ENCODE measurements around the gene GORAB.

DNA sequence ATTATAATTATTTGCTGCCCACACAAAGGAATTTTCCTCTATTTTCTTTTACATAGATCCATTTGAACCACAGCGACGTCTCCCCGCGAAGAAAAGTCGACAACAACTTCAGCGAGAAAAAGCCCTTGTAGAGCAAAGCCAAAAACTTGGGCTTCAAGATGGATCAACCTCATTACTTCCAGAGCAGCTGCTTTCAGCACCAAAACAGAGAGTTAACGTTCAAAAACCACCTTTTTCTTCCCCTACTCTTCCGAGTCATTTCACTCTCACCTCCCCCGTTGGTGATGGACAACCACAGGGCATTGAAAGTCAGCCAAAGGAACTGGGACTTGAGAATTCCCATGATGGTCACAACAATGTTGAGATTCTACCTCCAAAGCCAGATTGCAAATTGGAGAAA is 7.2 kb downstream of the GORAB start:
- TF ChIP-seq, protein P1, sequence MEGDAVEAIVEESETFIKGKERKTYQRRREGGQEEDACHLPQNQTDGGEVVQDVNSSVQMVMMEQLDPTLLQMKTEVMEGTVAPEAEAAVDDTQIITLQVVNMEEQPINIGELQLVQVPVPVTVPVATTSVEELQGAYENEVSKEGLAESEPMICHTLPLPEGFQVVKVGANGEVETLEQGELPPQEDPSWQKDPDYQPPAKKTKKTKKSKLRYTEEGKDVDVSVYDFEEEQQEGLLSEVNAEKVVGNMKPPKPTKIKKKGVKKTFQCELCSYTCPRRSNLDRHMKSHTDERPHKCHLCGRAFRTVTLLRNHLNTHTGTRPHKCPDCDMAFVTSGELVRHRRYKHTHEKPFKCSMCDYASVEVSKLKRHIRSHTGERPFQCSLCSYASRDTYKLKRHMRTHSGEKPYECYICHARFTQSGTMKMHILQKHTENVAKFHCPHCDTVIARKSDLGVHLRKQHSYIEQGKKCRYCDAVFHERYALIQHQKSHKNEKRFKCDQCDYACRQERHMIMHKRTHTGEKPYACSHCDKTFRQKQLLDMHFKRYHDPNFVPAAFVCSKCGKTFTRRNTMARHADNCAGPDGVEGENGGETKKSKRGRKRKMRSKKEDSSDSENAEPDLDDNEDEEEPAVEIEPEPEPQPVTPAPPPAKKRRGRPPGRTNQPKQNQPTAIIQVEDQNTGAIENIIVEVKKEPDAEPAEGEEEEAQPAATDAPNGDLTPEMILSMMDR (CRISPR knock-in tag; IDR thresholded peaks at IDR 0.05), result no peak
- TF ChIP-seq HCFC1 (IDR thresholded peaks at IDR 0.05; ENCODE audit: low read depth, low read length), result no peak

All from HepG2 (cell line).